Esophagus squamous epithelium (tissue), 4 donors: ENCODE results near the gene ZEB2.

ENCODE experiments used
- CTCF ChIP-seq, 6 experiments: fragments of 450-650 bp in 4 of 6; fragments of 200-600 bp in 2 of 6; sonication (generic) in 2 of 6; IDR thresholded peaks; one replicate each; pipeline ENCODE4 v1.5.1; 2016 to 2019; ENCODE audit warnings: antibody characterized with exemption in 6 of 6, mild to moderate bottlenecking in 4 of 6, moderate library complexity in 4 of 6
- POLR2A ChIP-seq, 4 donors: fragments of 450-650 bp; IDR thresholded peaks; one replicate each; pipeline ENCODE4 v1.6.1; 2017; ENCODE audit warnings: antibody characterized with exemption in 4 of 4, mild to moderate bottlenecking in 4 of 4, moderate library complexity in 3 of 4

DNA sequence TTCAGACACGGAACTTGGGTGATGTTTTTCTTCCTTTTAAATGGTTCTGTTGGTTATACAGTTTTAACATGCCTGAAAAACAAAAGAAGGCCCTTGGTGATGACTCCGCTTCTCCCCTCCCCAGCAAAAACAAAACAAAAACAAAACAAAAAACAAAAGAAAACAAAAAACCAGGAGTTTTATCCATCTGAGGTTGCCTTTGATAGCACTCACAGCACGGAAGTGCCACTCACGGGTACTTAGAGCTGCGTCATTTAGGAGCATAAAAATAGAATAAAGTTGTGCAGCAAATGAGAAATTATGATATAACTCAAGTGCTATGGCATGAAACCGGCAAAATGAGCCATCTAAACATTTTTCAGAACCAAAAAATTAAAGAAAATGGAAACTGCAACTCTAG is 57.7 kb downstream of the ZEB2 start:
- TF ChIP-seq CTCF (IDR thresholded peaks at IDR 0.05) (no peak), POLR2A (IDR thresholded peaks at IDR 0.05) (no peak)
